HG03175 (cell line): ENCODE data around the gene DCD.
"Not testable (repeated sequence)": the region's sequence is repeated elsewhere in the genome, so short reads cannot be mapped to it uniquely, and the experiment has no call there.

ENCODE experiments used
- ATAC-seq: cut with Tn5 transposase; IDR thresholded peaks from one replicate; pipeline ENCODE4 v1.9.1; 2021; ENCODE audit warnings: mild to moderate bottlenecking, moderate library complexity; ENCODE audit not compliant: unreplicated experiment

The DCD gene

GRCh38 chr12:54654926-54655325 lies 6.8 kb upstream of the DCD start:
- no peak for ATAC-seq

- ATAC-seq, result no peak
These were observed 4.9 kb upstream of the DCD start for GRCh38 chr12:54653025-54653424.

GRCh38 chr12:54650889-54651288 lies 2.7 kb upstream of the DCD start:
- no peak for ATAC-seq

GRCh38 chr12:54650409-54650808 lies 2.2 kb upstream of the DCD start:
- no peak for ATAC-seq

- ATAC-seq, result no peak
These were observed 1.7 kb upstream of the DCD start for GRCh38 chr12:54649825-54650224.

GRCh38 chr12:54641554-54641953 lies 6.6 kb downstream of the DCD start:
- ATAC-seq, result no peak

GRCh38 chr12:54641089-54641488 lies 7.1 kb downstream of the DCD start:
- no peak for ATAC-seq

GRCh38 chr12:54639112-54639511 lies 9.1 kb downstream of the DCD start:
- ATAC-seq, result not testable (repeated sequence)

GRCh38 chr12:54634795-54635194 lies 13.4 kb downstream of the DCD start, which contains the start of gene LACRT:
Gene LACRT, minus strand, starts transcription at chr12:54634895. Its CDS starts 54 bp downstream, at chr12:54634841.
- ATAC-seq, result no peak

GRCh38 chr12:54631988-54632728 lies 16.0 kb downstream of the DCD start:
- ATAC-seq, result no peak

GRCh38 chr12:54631551-54631950 lies 16.6 kb downstream of the DCD start:
- no peak for ATAC-seq

- no peak for ATAC-seq
These were observed 18.2 kb downstream of the DCD start for GRCh38 chr12:54629925-54630324.

- ATAC-seq, result no peak
These were observed 19.8 kb downstream of the DCD start for GRCh38 chr12:54628186-54628846.

- ATAC-seq, result no peak
These were observed 20.9 kb downstream of the DCD start for GRCh38 chr12:54627304-54627703.

- ATAC-seq, result no peak
These were observed 22.6 kb downstream of the DCD start for GRCh38 chr12:54625598-54625997.

GRCh38 chr12:54624315-54625279 lies 23.6 kb downstream of the DCD start:
- no peak for ATAC-seq

GRCh38 chr12:54622463-54623183 lies 25.5 kb downstream of the DCD start:
- ATAC-seq, result no peak

- ATAC-seq, result no peak
These were observed 31.1 kb downstream of the DCD start for GRCh38 chr12:54616933-54617680.

- ATAC-seq, result no peak
These were observed 35.9 kb downstream of the DCD start for GRCh38 chr12:54612225-54612750.

- no peak for ATAC-seq
These were observed 36.4 kb downstream of the DCD start for GRCh38 chr12:54611715-54612149.
